HCT116 (cell line): ENCODE data around the gene RHBDD1. TPM values are rescaled to one million over a fixed set of nuclear protein-coding genes. Genes with fewer than 3 reads are reported as not detected.

ENCODE experiments used
- ATAC-seq: fragments of 200-7000 bp; cut with Tn5 transposase; 2 replicates; pipeline ENCODE4 v1.9.1; 2020; ENCODE audit warnings: mild to moderate bottlenecking, moderate library complexity
- BruUV-seq: library from RNA; stranded (reverse); fragments of 400-500 nt; replicated peaks from 2 replicates; lab custom pipeline; 2021; lab: Mats Ljungman, UMichigan
- CTCF ChIA-PET: fragments of 300-600 bp; sonication (Branson Sonifier 250); formaldehyde crosslinking; loops from one replicate; lab custom pipeline; 2021; ENCODE audit warnings: antibody characterized with exemption; lab: Charles Lee
- POLR2A ChIA-PET: fragments of 300-600, 350-600 bp; sonication (Branson Sonifier 250); formaldehyde crosslinking; loops from one replicate; lab custom pipeline; 2021; ENCODE audit warnings: antibody characterized with exemption; lab: Charles Lee
- RAD21 ChIA-PET, 2 experiments: fragments of 300-600 bp; sonication (Branson Sonifier 250); formaldehyde crosslinking; loops; one replicate each; lab custom pipeline; 2023; ENCODE audit warnings: low total read pairs in 2 of 2; ENCODE audit not compliant: uncharacterized antibody in 2 of 2, unreplicated experiment in 2 of 2, low non-redundant PET in 1 of 2; lab: Charles Lee
- DNase-seq: peaks from one replicate; pipeline ENCODE4 v3.0.0-alpha.2; 2010; ENCODE audit warnings: low read depth, low spot score
- H2AFZ ChIP-seq: fragments of 200-600 bp; shearing (Covaris generic), sonication (generic); 2 replicates; pipeline ENCODE4 v1.6.1; 2017; ENCODE audit warnings: low read depth, mixed run types, mixed read lengths, antibody characterized with exemption, low read length; ENCODE audit not compliant: poor library complexity, severe bottlenecking
- H3K27ac ChIP-seq: 2 replicates; pipeline ENCODE4 v1.5.1; 2012; ENCODE audit warnings: low read depth, low read length
- H3K27me3 ChIP-seq: fragments of 200-600 bp; sonication (generic); 2 replicates; pipeline ENCODE4 v1.6.1; 2016; ENCODE audit warnings: mixed run types, low read length, mixed read lengths; ENCODE audit not compliant: insufficient read depth
- H3K36me3 ChIP-seq, 2 experiments: fragments of 200-500 bp in 1 of 2; fragments of 200-600 bp in 1 of 2; sonication (Bioruptor generic) in 1 of 2; sonication (generic) in 1 of 2; 2 replicates each; pipeline versions ENCODE4 v1.5.1 to v1.6.1; 2014 to 2016; ENCODE audit warnings: low read length in 2 of 2, inconsistent platforms in 1 of 2, mixed read lengths in 1 of 2, mixed run types in 1 of 2; ENCODE audit not compliant: insufficient read depth in 2 of 2, control insufficient read depth in 1 of 2
- H3K4me1 ChIP-seq, 2 experiments: fragments of 200-600 bp in 1 of 2; sonication (generic) in 1 of 2; 2 replicates each; pipeline versions ENCODE4 v1.5.1 to v1.6.1; 2012 to 2017; ENCODE audit warnings: low read length in 2 of 2, inconsistent platforms in 1 of 2, mild to moderate bottlenecking in 1 of 2, mixed read lengths in 1 of 2, mixed run types in 1 of 2, moderate library complexity in 1 of 2; ENCODE audit not compliant: insufficient read depth in 2 of 2, control insufficient read depth in 1 of 2
- H3K4me2 ChIP-seq: fragments of 200-600 bp; sonication (generic); 2 replicates; pipeline ENCODE4 v1.6.1; 2017; ENCODE audit warnings: mixed run types, low read length, mixed read lengths
- H3K4me3 ChIP-seq, 2 experiments: fragments of 200-600 bp in 1 of 2; sonication (generic) in 1 of 2; replicated peaks in 1 of 2; 2 replicates each; pipeline ENCODE4 v1.5.1; 2011 to 2016; ENCODE audit warnings: low read length in 2 of 2, control low read depth in 1 of 2, low read depth in 1 of 2, mild to moderate bottlenecking in 1 of 2, mixed read lengths in 1 of 2, mixed run types in 1 of 2
- H3K79me2 ChIP-seq: fragments of 200-600 bp; sonication (generic); 2 replicates; pipeline ENCODE4 v1.6.1; 2017; ENCODE audit warnings: mild to moderate bottlenecking, mixed run types, low read length, moderate library complexity, mixed read lengths; ENCODE audit not compliant: insufficient read depth
- H3K9ac ChIP-seq: fragments of 200-600 bp; sonication (generic); 2 replicates; pipeline ENCODE4 v1.6.1; 2016; ENCODE audit warnings: low read length, mixed read lengths
- H3K9me2 ChIP-seq: fragments of 200-600 bp; sonication (generic), shearing (Covaris generic); 2 replicates; pipeline ENCODE4 v1.6.1; 2017; ENCODE audit warnings: mixed run types, mild to moderate bottlenecking, moderate library complexity; ENCODE audit not compliant: insufficient read depth
- H3K9me3 ChIP-seq, 2 experiments: fragments of 200-500 bp in 1 of 2; fragments of 200-600 bp in 1 of 2; sonication (Bioruptor generic) in 1 of 2; sonication (generic) in 1 of 2; 2 replicates each; pipeline ENCODE4 v1.6.1; 2014 to 2017; ENCODE audit warnings: low read length in 2 of 2, mixed read lengths in 2 of 2, inconsistent platforms in 1 of 2, low read depth in 1 of 2, mild to moderate bottlenecking in 1 of 2, mixed run types in 1 of 2, moderate library complexity in 1 of 2; ENCODE audit not compliant: control insufficient read depth in 1 of 2, insufficient read depth in 1 of 2
- H4K20me1 ChIP-seq: fragments of 200-600 bp; sonication (generic), shearing (Covaris generic); 2 replicates; pipeline ENCODE4 v1.6.1; 2017; ENCODE audit warnings: mixed run types, mild to moderate bottlenecking, moderate library complexity; ENCODE audit not compliant: insufficient read depth
- ATF3 ChIP-seq: IDR thresholded peaks from 2 replicates; pipeline ENCODE4 v1.6.1; 2012
- CBX3 ChIP-seq: IDR thresholded peaks from 2 replicates; pipeline ENCODE4 v1.6.1; 2012; ENCODE audit warnings: low read depth
- CEBPB ChIP-seq: IDR thresholded peaks from 2 replicates; pipeline ENCODE4 v1.6.1; 2012; ENCODE audit warnings: low read depth
- EGR1 ChIP-seq: IDR thresholded peaks from 2 replicates; pipeline ENCODE4 v1.6.1; 2012; ENCODE audit warnings: low read depth
- EZH2 ChIP-seq: fragments of 200-600 bp; sonication (generic); IDR thresholded peaks from 2 replicates; pipeline ENCODE4 v1.6.1; 2017; ENCODE audit warnings: antibody characterized with exemption, mixed run types
- EZH2phosphoT487 ChIP-seq: fragments of 200-600 bp; IDR thresholded peaks from 2 replicates; pipeline ENCODE4 v1.6.1; 2018; ENCODE audit warnings: antibody characterized with exemption, borderline replicate concordance
- FOSL1 ChIP-seq: IDR thresholded peaks from 2 replicates; pipeline ENCODE4 v1.6.1; 2012; ENCODE audit warnings: low read depth
- MAX ChIP-seq: IDR thresholded peaks from 2 replicates; pipeline ENCODE4 v1.6.1; 2012
- POLR2A ChIP-seq: IDR thresholded peaks from 2 replicates; pipeline ENCODE4 v1.7.0; 2011; ENCODE audit warnings: borderline replicate concordance; ENCODE audit not compliant: insufficient read depth, insufficient read length; ENCODE audit errors: extremely low read depth
- POLR2AphosphoS5 ChIP-seq: IDR thresholded peaks from 2 replicates; pipeline ENCODE4 v1.6.1; 2011; ENCODE audit warnings: mild to moderate bottlenecking, low read depth, low read length, moderate library complexity
- RAD21 ChIP-seq: IDR thresholded peaks from 2 replicates; pipeline ENCODE4 v1.6.1; 2012; ENCODE audit warnings: low read depth, mild to moderate bottlenecking
- SIN3A ChIP-seq: IDR thresholded peaks from 2 replicates; pipeline ENCODE4 v1.6.1; 2012; ENCODE audit warnings: low read depth
- SP1 ChIP-seq: IDR thresholded peaks from 2 replicates; pipeline ENCODE4 v1.6.1; 2012; ENCODE audit warnings: low read depth
- SRF ChIP-seq: IDR thresholded peaks from 2 replicates; pipeline ENCODE4 v1.6.1; 2012; ENCODE audit warnings: low read depth
- TCF7L2 ChIP-seq: IDR thresholded peaks from 2 replicates; pipeline ENCODE4 v1.7.0; 2011; ENCODE audit warnings: borderline replicate concordance, inconsistent platforms; ENCODE audit not compliant: insufficient read depth, insufficient read length; ENCODE audit errors: extremely low read depth
- YY1 ChIP-seq: IDR thresholded peaks from 2 replicates; pipeline ENCODE4 v1.6.1; 2011; ENCODE audit warnings: low read length, low read depth, moderate library complexity, mild to moderate bottlenecking; ENCODE audit not compliant: insufficient replicate concordance; ENCODE audit errors: extremely low read depth
- ZBTB33 ChIP-seq: IDR thresholded peaks from 2 replicates; pipeline ENCODE4 v1.6.1; 2011; ENCODE audit warnings: mild to moderate bottlenecking, low read length, moderate library complexity; ENCODE audit not compliant: insufficient replicate concordance; ENCODE audit errors: extremely low read depth
- intact Hi-C: fragments of 100-400 bp; cut with micrococcal nuclease; formaldehyde crosslinking; loops from 2 replicates; pipeline ENCODE4 v1.10.0; 2022
- total RNA-seq: library from RNA; stranded (reverse); gene quantifications from one replicate; pipeline ENCODE4 v1.2.1, GENCODE V29; 2021; ENCODE audit not compliant: unreplicated experiment

The RHBDD1 gene
- total RNA-seq, 1 experiment from 2014 or later: 73.8 TPM

- Histone ChIP-seq H4K20me1 (no peaks in the 10 kb centered on the region), H3K27me3 (no peaks in the 10 kb centered on the region), H3K9ac (no peak overlapping the region), H3K27ac (no peak overlapping the region), H3K36me3 (no peaks in the 10 kb centered on the region), H3K4me3 (no peak overlapping the region), H3K9me2 (no peaks in the 10 kb centered on the region), H2AFZ (no peak overlapping the region), H3K4me2 (no peak overlapping the region), H3K79me2 (no peaks in the 10 kb centered on the region), H3K4me1 (no peaks in the 10 kb centered on the region), H3K9me3 (no peaks in the 10 kb centered on the region)
- TF ChIP-seq SIN3A (no peak), SP1 (no peak), EZH2phosphoT487 (no peak), EZH2 (no peak), TCF7L2 (no peak), SRF (no peak), RAD21 (no peak), FOSL1 (no peak), ZBTB33 (no peak), CEBPB (no peak), POLR2AphosphoS5 (no peak), CBX3 (no peak), POLR2A (no peak), YY1 (no peak), ATF3 (no peak), EGR1 (no peak), MAX (no peak)
- ChIA-PET CTCF (no interaction called here), RAD21 (no interaction called here), POLR2A (interaction anchor here (0.6 kb wide), 1 partner anchor 9 kb away, joined by 3 read pairs; no protein-coding TSS in a partner anchor)
- no peak for ATAC-seq
- no peak for DNase-seq
- intact Hi-C loops: no loop called here
- no TSS peak for BruUV-seq
Observed at GRCh38 chr2:226829721-226830631, 5.9 kb upstream of the RHBDD1 start.
